Parathyroid adenoma (tissue), 2 donors: ENCODE measurements around the gene IL17RB.

Experiments used
- H2AFZ ChIP-seq: fragments of 300-600 bp; sonication (generic); one replicate; pipeline ENCODE4 v1.7.0; 2017; ENCODE audit warnings: antibody characterized with exemption, mild to moderate bottlenecking
- H3K27ac ChIP-seq: fragments of 300-600 bp; sonication (generic); one replicate; pipeline ENCODE4 v1.7.0; 2017
- H3K27me3 ChIP-seq: fragments of 300-600 bp; sonication (generic); one replicate; pipeline ENCODE4 v1.7.0; 2017; ENCODE audit warnings: low read length; ENCODE audit not compliant: control insufficient read depth, insufficient read depth
- H3K36me3 ChIP-seq: fragments of 300-600 bp; sonication (generic); one replicate; pipeline ENCODE4 v1.7.0; 2017; ENCODE audit warnings: low read length; ENCODE audit not compliant: control insufficient read depth, insufficient read depth
- H3K4me1 ChIP-seq: fragments of 300-600 bp; sonication (generic); one replicate; pipeline ENCODE4 v1.7.0; 2017; ENCODE audit warnings: control low read depth
- H3K4me2 ChIP-seq: fragments of 300-600 bp; sonication (generic); one replicate; pipeline ENCODE4 v1.7.0; 2017; ENCODE audit warnings: low read length
- H3K4me3 ChIP-seq: fragments of 300-600 bp; sonication (generic); one replicate; pipeline ENCODE4 v1.7.0; 2017; ENCODE audit warnings: low read depth, low read length
- H3K79me2 ChIP-seq: fragments of 300-600 bp; sonication (generic); one replicate; pipeline ENCODE4 v1.7.0; 2017; ENCODE audit warnings: control low read depth
- H3K9ac ChIP-seq: fragments of 300-600 bp; sonication (generic); one replicate; pipeline ENCODE4 v1.7.0; 2017; ENCODE audit warnings: mild to moderate bottlenecking
- H3K9me3 ChIP-seq: fragments of 300-600 bp; sonication (generic); one replicate; pipeline ENCODE4 v1.7.0; 2017; ENCODE audit warnings: low read length; ENCODE audit not compliant: control insufficient read depth
- CTCF ChIP-seq: fragments of 300-600 bp; sonication (generic); IDR thresholded peaks from one replicate; pipeline ENCODE4 v1.7.0; 2017; ENCODE audit warnings: antibody characterized with exemption, mild to moderate bottlenecking
- donor health status: primary hyperparathyroidism.

Gene IL17RB

GRCh38 chr3:53817211-53817610 lies 29.2 kb upstream of the IL17RB start:
- no peak overlapping the region for H3K27ac ChIP-seq

GRCh38 chr3:53817809-53818208 lies 28.6 kb upstream of the IL17RB start:
- Histone ChIP-seq H3K9ac (no peak overlapping the region), H3K4me1 (peaks cover 4% of the 10 kb centered on the region), H3K4me2 (no peak overlapping the region), H3K27me3 (no peaks in the 10 kb centered on the region), H3K27ac (no peak overlapping the region), H3K9me3 (no peaks in the 10 kb centered on the region), H3K4me3 (no peak overlapping the region), H3K79me2 (no peaks in the 10 kb centered on the region), H2AFZ (no peak overlapping the region), H3K36me3 (no peaks in the 10 kb centered on the region)
- TF ChIP-seq CTCF, result no peak

More at GRCh38 chr3:53817211-53817610, 29.2 kb upstream of the IL17RB start:
- Histone ChIP-seq H3K27me3 (no peaks in the 10 kb centered on the region), H3K9me3 (no peaks in the 10 kb centered on the region), H2AFZ (no peak overlapping the region), H3K9ac (no peak overlapping the region), H3K36me3 (no peaks in the 10 kb centered on the region), H3K4me1 (peaks cover 4% of the 10 kb centered on the region), H3K4me2 (no peak overlapping the region), H3K79me2 (no peaks in the 10 kb centered on the region), H3K4me3 (no peak overlapping the region)
- no peak for TF ChIP-seq CTCF

- Histone ChIP-seq H3K27me3 (no peaks in the 10 kb centered on the region), H3K4me1 (peaks cover 4% of the 10 kb centered on the region), H3K27ac (no peak overlapping the region), H3K4me3 (no peak overlapping the region), H3K79me2 (no peaks in the 10 kb centered on the region), H3K36me3 (no peaks in the 10 kb centered on the region), H3K9me3 (no peaks in the 10 kb centered on the region), H2AFZ (no peak overlapping the region), H3K4me2 (no peak overlapping the region), H3K9ac (no peak overlapping the region)
- no peak for TF ChIP-seq CTCF
These were observed 27.9 kb upstream of the IL17RB start for GRCh38 chr3:53818221-53819162.

GRCh38 chr3:53819163-53819868 lies 27.1 kb upstream of the IL17RB start:
- no peak overlapping the region for H3K27ac ChIP-seq
- no peaks in the 10 kb centered on the region for H3K36me3 ChIP-seq

More at GRCh38 chr3:53819163-53819868, 27.1 kb upstream of the IL17RB start:
- no peak for TF ChIP-seq CTCF
- no peak overlapping the region for H3K4me2 ChIP-seq
- H2AFZ ChIP-seq, result no peak overlapping the region
- H3K4me3 ChIP-seq, result no peak overlapping the region
- H3K27me3 ChIP-seq, result no peaks in the 10 kb centered on the region
- no peaks in the 10 kb centered on the region for H3K9me3 ChIP-seq
- H3K4me1 ChIP-seq, result peaks cover under 1% of the 10 kb centered on the region
- no peak overlapping the region for H3K9ac ChIP-seq
- H3K79me2 ChIP-seq, result no peaks in the 10 kb centered on the region
